Left cardiac atrium (tissue), 4 donors: ENCODE data around the gene TUBA3C. TPM values are rescaled to one million over a fixed set of nuclear protein-coding genes. Genes with fewer than 3 reads are reported as not detected.
A peak's percentile ranks its signal among the peaks of the same experiment; 100 is the strongest.
"Not testable (repeated sequence)": the region's sequence is repeated elsewhere in the genome, so short reads cannot be mapped to it uniquely, and the experiment has no call there.

ENCODE experiments used
- ATAC-seq, 2 donors: fragments of 200-7000 bp; cut with Tn5 transposase; one replicate each; pipeline ENCODE4 v1.9.1; 2020; ENCODE audit warnings: mild to moderate bottlenecking in 2 of 2, moderate library complexity in 2 of 2
- DNase-seq: peaks from one replicate; pipeline ENCODE4 v3.0.0-alpha.2; 2020
- intact Hi-C, 2 donors: fragments of 100-400 bp; cut with DNase I; formaldehyde crosslinking; loops; one replicate each; pipeline versions ENCODE4 v1.14.1 to v1.15.1; 2022 to 2023
- long read RNA-seq: library from polyadenylated mRNA; unstranded; transcript quantifications from one replicate; pipeline ENCODE4 v2.0.0, GENCODE V29; 2021
- total RNA-seq, 2 donors: library from RNA; stranded (reverse); fragmentation: NEBNext Ultra II Directional; extraction: Animal tissue kit (Norgen Biotek cat#: 25700); gene quantifications; one replicate each; pipeline ENCODE4 v1.2.1, GENCODE V29; 2021
- donor health status: DM: no; HTN: yes; CAD: no.
- donor health status: DM: no; HTN: yes; CAD: no; lungs with severe emphysema.
- donor health status: DM: yes; HTN: yes; CAD: no.
- donor health status: Dilated cardiomyopathy.

The TUBA3C gene
- total RNA-seq, result not detected
- long read RNA-seq, result 0 reads

DNA sequence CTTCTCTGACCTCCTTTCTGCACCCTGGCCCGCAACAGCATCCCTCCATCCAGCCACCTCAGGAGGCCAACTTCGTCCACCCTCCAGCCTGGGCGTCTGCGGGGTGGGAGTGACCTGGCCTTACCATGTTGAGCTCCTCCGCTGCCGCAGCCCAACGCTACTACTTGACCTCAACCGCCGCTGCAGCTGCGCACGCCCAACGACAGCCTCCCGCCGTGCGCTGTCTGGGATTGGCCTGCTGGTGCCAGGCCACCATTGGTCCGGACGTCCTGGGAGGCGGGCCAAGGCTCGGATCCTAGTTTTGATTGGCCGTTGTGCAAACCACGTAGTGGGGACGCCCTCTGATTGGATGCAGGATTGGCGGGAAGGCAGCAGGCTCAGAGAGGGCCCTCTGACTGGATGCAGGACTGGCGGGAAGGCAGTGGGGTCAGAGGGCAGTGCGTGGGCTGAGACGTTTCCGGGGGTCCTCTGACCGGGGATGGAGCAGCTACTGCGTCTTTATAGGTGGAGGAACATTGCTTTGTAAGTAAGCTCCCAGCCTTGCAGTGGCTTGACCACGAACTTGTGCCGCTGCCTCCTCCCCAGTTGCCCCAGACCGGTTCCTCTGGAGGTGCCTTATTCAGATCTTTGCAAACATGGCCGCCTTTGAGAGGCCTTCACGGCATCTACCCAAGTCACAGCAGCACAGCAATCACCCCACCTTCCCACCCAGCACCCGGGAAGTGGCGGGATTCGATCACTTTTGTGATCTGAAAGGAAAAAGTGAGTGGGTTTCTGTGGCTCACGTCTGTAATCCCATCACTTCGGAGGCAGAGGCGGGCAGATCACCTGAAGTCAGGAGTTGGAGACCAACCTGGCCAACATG is at the start of gene TUBA3C:
TUBA3C (minus strand) TSS at position 204 of the 865 bp plus-strand sequence; CDS start at position 127, 77 bp downstream.
- no peak for ATAC-seq
- intact Hi-C loops, result no loop called here
- DNase-seq, result no peak

DNA sequence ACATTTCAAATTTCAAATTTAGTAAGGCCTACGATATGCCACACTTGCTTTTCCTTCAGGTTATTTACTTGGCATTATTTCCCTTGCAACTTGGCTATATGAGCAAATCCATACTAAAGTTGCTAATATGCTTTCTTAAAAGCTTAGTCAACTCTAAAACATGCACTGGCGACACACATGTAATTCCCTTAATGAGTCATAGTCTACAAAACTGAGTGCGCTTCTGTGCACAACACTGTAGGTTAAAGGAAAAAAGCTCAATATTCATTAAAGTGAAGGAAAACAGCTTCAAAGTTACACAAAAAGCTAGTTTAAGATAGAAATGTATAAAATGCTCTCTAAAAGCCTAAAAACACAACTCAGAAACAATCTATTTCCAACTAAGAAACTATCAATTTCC is 25.8 kb upstream of the TUBA3C start:
- intact Hi-C loops, DNase-seq, ATAC-seq: not testable (repeated sequence)

DNA sequence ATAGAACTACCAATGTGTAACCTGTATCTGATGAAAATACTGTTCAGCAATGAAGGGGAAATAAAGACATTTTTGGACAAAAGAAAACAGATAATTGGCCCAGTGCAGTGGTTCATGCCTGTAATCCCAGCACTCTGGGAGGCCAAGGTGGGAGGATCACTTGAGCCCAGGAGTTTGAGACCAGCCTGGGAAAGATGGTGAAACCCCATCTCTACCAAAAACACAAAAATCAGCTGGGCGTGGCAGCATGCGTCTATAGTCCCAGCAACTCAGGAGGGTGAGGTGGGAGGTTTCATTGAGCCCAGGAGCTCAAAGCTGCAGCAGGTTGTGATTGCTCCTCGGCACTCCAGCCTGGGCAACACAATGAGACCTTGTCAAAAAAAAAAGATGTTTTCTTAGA is 11.0 kb upstream of the TUBA3C start:
- intact Hi-C loops, ATAC-seq, DNase-seq: not testable (repeated sequence)

DNA sequence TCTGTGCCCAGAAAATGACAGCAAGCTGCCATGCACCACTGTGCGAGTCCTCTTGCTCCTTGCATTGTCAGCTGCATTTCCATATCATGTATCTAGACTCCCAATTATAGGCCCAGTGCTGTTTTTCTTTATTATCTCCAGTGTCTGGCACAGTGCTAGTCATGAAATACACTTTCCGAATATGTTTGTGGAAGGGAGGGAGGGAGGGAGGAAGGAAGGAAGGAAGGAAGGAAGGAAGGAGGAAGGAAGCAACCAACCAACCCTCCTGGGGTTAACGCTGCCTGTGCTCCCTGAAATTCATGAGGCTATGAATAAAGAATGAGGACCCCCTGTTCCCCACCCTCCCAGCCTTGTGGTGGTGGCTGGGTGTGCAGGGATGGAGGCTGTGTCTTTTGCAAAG is 8.3 kb upstream of the TUBA3C start:
- ATAC-seq, DNase-seq, intact Hi-C loops: not testable (repeated sequence)

DNA sequence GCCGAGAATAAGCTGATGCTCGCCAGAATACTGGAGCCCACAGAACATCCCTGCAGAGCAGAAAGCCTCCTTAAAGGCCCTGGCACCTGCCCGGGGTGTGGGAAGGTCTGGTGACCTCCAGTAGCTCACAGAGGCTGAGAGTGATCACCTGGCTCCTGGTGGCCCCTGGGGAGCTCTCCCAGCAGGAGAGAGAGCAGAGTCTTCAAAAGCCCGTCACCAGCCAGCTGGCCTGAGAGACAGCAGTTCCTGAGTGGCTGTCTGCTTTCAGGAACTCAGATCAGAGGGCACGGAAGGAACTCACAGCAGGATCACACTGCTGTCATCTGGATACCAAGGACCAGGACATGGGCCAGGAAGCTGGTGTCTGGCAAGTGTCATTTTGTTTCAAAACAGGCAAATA is 7.7 kb upstream of the TUBA3C start:
- ATAC-seq, intact Hi-C loops: not testable (repeated sequence)

DNA sequence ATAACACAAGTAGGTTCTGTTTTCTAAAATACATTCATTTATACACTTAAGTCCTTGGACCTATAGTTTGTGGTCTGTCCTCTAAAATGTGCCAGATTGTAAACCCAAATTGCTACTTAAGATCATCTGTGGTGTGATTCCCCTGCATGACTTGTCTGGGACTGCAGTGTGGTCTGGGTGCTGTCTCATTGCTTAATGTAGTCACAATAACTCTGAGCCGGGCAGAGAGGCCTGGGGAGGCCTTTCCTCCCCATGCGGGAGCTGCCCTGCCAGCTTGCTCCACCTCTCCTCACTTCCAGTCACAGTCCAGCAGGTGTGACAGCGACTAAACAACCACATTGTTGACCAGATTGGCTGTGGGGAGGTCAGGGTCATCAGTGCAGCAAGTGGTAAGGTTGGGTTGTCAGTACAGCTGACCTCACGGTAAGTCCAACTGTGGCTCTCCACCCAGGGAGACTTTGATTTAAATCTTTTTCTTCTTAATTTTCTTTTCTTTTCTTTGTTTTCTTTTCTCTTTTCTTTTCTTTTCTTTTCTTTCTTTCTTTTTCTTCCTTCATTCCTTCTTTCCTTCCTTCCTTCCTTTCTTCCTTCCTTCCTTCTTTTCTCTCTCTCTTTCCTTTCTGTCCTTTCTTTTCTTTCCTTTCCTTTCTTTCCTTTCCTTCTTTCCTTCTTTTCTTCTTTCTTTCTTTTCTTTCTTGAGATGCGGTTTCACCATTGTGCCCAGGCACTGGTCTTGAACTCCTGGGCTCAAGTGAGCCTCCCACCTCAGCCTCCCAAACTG is 4.4 kb upstream of the TUBA3C start:
- intact Hi-C loops, result no loop called here
- DNase-seq, result no peak
- ATAC-seq, result no peak

More for the DNA sequence above, 7.7 kb upstream of the TUBA3C start:
- DNase-seq, result not testable (repeated sequence)

DNA sequence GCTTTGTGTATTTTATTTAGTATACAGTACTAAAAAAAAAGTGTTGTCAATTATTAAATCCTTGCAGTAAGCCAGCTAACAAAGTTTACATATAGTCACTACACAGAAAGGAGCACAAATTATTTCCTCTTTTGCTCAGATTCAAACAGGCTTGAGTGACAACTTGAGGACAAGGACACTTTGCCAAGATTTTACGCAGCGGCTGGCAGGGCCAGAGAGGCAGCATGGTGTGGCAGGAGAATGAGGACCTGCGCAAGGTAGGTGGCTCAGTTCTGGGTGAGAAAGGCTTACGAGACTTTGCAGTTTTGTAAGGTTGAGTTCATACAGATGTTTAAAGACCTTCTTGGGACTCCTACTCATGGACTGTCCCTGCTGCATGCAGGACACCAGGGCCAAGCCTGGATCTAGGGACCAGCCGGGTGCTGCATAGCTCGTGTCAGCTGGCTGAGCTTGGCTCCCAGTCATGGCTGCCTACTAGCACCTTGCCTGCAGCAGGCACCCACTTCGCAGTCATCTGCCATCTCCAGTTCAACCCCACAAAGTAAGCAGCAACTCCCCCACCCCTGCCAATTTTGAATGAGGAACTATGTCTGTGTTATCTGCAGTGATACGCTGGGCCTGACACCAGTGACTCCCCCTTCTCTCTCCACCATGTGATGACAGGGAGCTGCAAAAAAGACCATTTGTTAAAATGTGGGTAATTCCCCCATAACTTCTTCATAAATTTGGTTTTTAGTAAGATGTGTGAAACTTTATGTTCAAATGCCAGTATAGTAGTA is 3.7 kb upstream of the TUBA3C start:
- DNase-seq (no peak), ATAC-seq (no peak)
- intact Hi-C loops, result no loop called here

DNA sequence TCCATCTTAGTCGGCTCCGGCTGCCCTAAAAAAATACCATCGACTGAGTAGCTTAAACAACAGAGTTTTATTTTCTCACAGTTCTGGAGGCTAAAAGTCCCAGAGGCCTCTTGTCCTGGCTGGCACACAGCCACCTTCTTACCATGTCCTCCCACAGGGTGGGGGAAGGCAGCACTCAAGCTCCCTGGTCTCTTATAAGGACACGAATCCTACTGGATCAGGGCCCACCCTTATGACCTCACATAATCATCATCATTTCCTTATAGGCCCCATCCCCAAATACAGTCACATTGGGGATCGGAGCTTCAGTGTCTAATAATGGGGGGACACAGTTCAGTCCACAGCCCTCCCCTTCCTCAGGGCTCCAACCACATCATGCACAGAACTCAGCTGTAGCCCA is 2.6 kb upstream of the TUBA3C start:
- ATAC-seq (no peak), DNase-seq (no peak)
- intact Hi-C loops, result no loop called here

DNA sequence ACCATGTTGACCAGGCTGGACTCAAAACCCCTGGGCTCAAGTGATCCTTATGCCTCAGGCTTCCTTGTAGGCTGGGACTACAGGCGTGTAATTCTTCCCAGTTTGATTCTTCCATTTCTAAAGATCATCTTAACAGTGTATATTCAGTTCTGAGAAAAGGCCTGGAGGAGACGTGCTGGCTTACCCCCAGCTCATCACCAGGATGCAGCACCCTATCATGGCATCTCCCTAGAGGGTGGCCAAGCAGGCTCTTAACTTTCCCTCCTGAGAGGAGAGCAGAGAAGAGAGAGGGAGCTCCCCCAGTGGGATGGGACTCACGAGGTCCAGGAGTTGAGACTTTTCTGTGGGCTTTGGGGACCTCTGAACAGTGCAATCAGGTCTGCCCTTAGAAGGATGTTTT is 2.1 kb upstream of the TUBA3C start:
- DNase-seq (no peak), ATAC-seq (no peak)
- intact Hi-C loops, result no loop called here

DNA sequence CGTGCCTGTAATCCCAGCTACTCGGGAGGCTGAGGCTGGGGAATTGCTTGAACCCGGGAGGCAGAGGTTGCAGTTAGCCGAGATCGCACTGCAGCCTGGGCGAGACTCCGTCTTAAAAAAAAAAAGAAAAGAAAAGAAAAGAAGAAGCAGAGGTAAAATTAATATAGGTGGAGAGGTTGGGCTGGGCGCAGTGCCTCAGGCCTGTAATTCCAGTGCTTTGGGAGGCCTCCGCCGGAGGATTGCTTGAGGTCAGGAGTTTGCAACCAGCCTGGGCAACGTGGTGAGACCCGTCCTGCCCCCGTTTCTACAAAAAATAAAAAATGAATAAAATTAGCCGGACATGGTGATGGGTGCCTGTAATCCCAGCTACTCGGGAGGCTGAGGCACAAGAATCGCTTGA is 912 bp upstream of the TUBA3C start:
- ATAC-seq (no peak), DNase-seq (no peak)
- intact Hi-C loops, result no loop called here

DNA sequence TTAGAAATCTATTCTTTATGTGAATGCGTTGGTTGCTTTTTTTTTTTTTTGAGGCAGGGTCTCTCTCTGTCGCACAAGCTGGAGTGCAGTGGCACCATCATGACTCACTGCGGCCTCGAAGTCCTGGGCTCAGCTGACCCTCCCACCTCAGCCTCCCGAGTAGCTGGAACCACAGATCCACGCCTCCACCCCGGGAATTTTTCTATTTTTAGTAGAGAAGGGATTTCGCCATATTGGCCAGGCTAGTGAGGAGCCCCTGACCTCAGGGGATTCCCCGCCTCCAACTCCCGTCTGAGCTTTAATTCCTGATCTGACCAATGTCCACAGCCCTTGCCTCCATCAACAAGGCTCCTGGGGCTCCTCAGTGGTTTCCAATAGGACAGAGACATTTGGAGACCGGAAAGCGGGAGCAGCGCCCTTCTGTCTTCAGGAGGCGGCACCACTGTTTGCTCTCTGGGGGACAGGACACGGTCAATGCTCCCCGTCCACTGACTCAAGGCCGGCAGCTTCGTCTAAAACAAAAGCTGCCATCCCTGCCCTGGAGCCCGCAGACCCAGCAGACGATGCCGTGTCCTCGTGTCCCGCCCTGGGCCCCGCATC is 503 bp downstream of the TUBA3C start:
- DNase-seq (no peak), ATAC-seq (no peak)
- intact Hi-C loops, result no loop called here

DNA sequence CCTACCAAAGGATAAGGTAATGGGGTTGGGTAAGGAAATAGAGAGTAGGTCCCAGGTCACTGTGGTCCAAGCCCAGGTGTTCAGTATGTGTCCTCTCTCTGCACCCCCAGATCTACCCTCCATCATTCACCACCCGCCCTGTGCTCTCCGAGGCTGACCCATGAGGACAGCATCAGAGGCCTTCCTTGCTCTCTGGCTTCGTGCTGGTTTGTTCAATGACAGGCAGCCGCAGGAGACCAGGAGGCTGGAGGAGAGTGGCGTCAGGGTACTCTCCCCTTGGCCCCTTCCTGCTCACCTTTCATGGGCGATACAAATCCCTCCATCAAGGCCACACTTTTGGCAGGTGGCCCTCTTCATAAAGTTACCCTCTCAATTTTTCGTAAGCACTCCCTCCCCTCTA is 1.7 kb downstream of the TUBA3C start:
- no peak for ATAC-seq
- DNase-seq, result no peak
- intact Hi-C loops, result no loop called here

DNA sequence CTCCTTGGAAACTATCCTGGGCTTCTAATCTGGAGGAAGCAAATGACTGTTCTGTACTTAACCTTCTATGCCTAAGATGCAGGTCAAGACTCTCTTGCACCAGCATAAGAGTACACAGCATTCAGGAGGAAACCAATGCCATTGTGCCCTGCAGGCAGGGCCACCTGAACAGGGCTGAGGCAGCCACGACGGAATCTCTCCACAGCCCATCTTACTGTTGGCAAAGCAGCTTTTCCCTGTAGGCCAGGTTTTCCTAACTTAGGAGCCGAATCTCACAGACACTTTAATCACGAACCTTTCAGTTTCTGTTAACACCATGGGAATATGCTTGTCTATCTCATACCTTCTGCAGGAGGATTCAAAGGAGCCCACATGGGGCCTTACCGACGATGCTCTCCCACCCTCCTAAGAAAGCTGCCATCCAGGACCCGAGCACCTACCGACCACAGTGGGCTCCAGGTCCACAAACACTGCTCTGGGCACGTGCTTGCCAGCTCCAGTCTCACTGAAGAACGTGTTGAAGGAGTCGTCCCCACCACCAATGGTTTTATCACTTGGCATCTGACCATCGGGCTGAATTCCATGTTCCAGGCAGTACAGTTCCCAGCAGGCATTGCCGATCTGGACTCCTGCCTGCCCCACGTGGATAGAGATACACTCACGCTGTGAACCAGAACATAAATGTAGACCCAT is 2.6 kb downstream of the TUBA3C start:
- DNase-seq (no peak), ATAC-seq (peak; percentile 39 to 63)
- intact Hi-C loops, result no loop called here

DNA sequence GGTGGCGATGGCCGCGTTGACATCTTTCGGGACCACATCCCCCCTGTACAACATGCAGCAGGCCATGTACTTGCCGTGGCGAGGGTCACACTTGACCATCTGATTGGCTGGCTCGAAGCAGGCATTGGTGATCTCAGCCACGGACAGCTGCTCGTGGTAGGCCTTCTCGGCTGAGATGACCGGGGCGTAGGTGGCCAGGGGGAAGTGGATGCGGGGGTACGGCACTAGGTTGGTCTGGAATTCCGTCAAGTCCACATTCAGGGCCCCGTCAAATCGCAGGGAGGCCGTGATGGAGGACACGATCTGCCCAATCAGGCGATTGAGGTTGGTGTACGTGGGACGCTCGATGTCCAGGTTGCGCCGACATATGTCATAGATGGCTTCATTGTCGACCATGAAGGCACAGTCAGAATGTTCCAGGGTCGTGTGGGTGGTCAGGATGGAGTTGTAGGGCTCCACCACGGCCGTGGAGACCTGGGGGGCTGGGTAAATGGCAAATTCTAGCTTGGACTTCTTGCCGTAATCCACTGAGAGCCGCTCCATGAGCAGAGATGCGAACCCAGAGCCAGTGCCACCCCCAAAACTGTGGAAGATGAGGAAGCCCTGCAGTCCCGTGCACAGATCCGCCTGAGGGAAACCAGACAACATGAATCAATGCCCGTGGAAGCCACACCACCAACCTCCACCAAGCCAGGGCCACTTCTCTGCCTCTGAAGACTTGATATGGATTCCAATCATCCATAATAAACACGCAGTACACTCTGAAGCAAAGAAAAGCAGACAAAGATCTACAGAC is 4.4 kb downstream of the TUBA3C start:
- DNase-seq, ATAC-seq: not testable (repeated sequence)

DNA sequence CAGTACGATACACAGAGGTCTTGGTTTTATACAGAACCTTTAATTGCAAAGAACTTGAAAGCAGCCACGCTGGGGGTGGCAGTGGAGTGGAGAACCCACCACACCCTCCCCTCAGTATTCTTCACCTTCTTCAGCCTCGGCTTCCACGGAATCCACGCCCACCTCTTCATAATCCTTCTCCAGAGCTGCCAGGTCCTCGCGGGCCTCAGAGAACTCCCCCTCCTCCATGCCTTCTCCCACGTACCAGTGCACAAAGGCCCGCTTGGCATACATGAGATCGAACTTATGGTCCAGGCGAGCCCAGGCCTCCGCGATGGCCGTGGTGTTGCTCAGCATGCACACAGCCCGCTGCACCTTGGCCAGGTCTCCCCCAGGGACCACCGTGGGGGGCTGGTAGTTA is 7.9 kb downstream of the TUBA3C start:
- intact Hi-C loops, result no loop called here
- no peak for ATAC-seq
- DNase-seq, result no peak

More for the DNA sequence above, 4.4 kb downstream of the TUBA3C start:
- intact Hi-C loops, result not testable (repeated sequence)

DNA sequence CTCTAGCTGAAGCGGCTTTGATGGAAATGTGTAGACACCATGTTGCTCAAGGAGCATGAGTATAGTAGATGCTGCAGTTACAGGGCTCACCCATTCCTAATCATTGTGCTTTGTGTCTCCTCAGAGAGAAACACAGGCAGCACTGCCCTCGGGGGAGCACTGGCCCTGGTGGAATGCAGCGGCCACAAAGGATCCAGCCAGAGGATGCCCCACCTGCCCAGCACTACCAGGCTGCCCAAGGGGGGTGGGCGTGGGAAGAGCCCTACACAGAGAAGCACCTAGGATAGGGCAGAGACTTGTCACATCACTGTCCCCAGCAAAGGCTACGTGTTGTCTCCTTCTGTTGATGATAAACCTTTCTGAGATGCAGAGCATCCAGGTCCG is 9.0 kb downstream of the TUBA3C start:
- DNase-seq (no peak), ATAC-seq (no peak)
- intact Hi-C loops, result no loop called here

DNA sequence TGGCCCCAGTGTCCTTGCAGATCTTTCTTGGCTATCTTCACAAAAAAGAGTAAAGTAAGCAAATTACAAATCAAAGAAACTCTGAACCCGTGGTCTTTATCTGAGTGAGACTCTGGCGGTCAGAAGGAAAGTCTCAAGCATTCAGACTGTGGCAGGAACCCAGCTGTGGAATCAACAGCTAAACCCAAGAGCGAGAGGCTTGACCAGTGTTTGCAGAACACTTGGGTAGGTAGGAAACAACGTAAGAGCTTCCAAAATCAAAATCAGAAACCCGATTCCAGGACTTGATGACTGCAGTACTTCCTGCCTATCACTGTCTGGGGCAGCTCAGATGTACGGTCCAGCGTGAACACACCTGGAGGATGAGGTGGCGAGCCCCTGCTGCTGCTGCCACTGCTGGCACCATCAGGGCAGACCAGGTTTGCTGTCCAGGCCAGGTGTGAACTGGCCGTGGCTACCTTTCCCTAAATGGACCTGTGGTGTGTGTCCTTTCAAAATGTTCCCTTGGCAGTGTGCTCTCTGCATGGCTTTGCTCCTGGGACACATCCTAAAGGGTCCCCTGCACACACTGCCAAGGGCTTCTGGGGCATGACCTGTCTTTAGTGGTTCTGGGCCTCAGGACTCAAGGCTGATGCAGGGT is 9.5 kb downstream of the TUBA3C start:
- intact Hi-C loops, result no loop called here
- DNase-seq (no peak), ATAC-seq (no peak)
